Left ventricle myocardium superior (tissue), 1 donor: ENCODE data around the gene TREML4. TPM values are rescaled to one million over a fixed set of nuclear protein-coding genes. Genes with fewer than 3 reads are reported as not detected.
A peak's percentile ranks its signal among the peaks of the same experiment; 100 is the strongest.

Experiments used
- ATAC-seq: fragments of 200-7000 bp; cut with Tn5 transposase; one replicate; pipeline ENCODE4 v1.9.1; 2020; ENCODE audit warnings: mild to moderate bottlenecking, moderate library complexity
- DNase-seq: peaks from one replicate; pipeline ENCODE4 v3.0.0-alpha.2; 2020
- intact Hi-C: fragments of 100-400 bp; cut with micrococcal nuclease; formaldehyde crosslinking; loops from one replicate; pipeline ENCODE4 v1.11.0; 2022
- total RNA-seq: library from RNA; stranded (reverse); fragmentation: NEBNext Ultra II Directional; extraction: Animal tissue kit (Norgen Biotek cat#: 25700); gene quantifications from one replicate; pipeline ENCODE4 v1.2.1, GENCODE V29; 2021
- donor health status: DM: no; HTN: yes; CAD: no; lungs with severe emphysema.

TREML4 gene
- total RNA-seq, 1 donor from 2014 or later: not detected

- intact Hi-C loops: no loop called here
- ATAC-seq: no peak
- no peak for DNase-seq
Measured at GRCh38 chr6:41275489-41275888, 47.3 kb downstream of the TREML4 start.

- no peak for DNase-seq
- peak; percentile 27 for ATAC-seq
- intact Hi-C loops: no loop called here
Measured at GRCh38 chr6:41277605-41278004, 49.5 kb downstream of the TREML4 start.

DNA sequence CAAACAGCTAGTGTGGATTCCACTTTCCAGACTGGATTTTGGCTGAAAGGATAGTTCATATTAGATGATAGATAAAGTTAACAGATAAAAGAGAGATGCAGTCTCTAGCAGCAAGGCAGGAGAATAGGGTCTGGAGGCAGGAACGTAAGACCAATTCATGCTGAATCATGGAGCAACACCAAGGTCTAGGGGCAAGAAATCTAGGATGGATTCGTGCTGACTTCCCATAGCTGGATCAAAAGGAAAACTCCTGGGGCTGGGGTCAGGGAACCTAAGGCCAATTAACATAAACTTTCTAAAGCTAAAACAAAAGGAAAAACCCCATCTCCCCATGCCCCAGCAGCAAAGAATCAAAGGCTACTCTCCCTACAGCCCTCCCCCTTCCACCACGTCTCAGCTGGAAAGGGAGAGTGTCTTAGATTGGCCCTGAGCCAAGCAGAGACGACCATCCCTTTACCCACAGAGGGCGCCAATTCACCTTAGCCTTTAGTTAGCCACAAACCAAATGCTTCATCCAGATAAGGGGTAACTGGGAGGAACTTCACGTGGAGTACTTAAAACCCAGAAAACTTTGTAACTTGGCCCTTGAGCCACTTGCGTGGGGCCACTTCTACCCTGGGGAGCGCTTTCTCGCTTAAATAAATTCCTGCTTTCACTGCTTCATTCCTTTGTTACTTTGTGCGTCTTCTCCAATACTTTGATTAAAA is 50.7 kb downstream of the TREML4 start:
- peak; percentile 78 for ATAC-seq
- DNase-seq: peak; percentile 49
- intact Hi-C loops: no loop called here

GRCh38 chr6:41280381-41281057 is 52.4 kb downstream of the TREML4 start:
- DNase-seq (no peak), ATAC-seq (peak; percentile 52)
- intact Hi-C loops: no loop called here

GRCh38 chr6:41283600-41283999 is 55.5 kb downstream of the TREML4 start:
- DNase-seq: no peak
- intact Hi-C loops: no loop called here

GRCh38 chr6:41284726-41285125 is 56.6 kb downstream of the TREML4 start:
- DNase-seq (no peak), ATAC-seq (no peak)
- intact Hi-C loops: no loop called here

More at GRCh38 chr6:41283600-41283999, 55.5 kb downstream of the TREML4 start:
- no peak for ATAC-seq

DNA sequence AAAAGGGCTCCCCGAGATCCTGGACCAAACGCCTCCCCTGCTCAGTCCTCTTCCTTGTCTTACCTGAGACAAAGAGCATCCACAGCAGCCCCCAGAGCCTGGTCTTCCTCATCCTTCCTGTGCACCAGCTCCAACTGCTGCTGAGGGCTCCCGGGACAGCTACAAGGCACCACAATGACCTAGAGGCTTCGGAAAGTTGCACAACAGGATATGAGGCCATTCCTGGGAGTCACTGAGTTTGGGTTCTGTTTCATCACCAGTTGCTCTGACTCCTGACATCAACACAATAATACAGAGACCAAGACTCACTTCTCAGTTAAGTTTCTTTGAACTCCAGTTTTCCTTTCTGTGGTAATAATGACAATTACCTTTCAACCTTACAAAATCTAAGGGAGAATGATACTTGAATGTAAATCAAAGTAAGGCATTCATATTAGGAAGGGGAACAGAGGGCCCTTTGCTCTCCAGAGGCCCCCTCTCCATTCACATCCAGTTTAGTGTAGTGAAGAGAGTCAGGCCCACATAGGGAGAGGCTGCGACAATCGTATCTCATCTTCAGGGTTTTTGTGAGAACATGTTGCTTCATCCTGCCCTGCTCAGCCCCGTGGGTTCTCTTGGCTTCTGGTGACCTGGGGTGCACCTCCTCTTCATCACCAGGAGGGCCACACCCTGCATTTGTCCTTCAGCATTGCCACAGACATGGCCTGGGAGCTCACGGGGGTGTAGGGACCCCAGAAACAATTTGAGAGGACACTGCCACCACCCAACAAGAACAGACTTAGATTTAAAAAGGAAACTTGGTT is 58.6 kb downstream of the TREML4 start, which contains the start of gene TREM1:
TSS of gene TREM1 (minus strand) at position 139 of the 803 bp plus-strand sequence. CDS start at position 112, 27 bp downstream.
- DNase-seq (peak; percentile 53), ATAC-seq (peak; percentile 80)
- intact Hi-C loops: no loop called here

DNA sequence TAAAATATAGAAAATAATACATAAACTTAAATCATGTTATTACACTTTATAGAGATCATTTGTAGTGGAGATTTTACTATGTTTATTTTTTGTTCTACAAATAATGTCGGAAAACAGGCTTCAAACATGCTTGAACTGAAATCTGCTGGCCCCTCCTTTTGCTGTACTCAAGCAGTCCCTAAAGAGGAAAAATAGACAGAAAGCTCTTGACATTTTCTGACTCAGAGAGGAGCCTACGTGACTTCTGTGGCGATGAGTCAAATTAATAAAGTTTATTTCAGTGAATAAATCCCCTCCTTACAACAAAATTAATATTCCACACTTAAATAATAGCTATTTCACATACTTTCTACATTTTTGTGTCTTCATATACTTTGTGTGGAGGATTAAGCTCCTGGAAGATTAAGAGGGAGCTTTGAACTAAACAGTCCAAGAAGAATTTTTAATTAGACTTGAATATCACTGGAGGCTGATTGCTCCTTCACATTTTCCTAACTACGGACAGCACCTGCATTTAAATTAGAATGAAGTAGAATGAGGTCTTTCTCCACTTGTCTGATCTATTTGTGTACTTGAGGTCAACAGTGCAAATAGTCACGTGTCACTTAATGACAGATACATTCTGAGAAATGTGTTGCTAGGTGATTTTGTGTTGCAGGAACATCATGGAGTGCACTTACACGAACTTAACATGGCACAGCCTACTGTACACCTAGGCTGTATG is 60.0 kb downstream of the TREML4 start:
- peak; percentile 85 for ATAC-seq
- intact Hi-C loops: no loop called here
- no peak for DNase-seq

Other genes starting within 250 kb of the TREML4 start
- 0.20 TPM for gene UNC5CL, start 189.1 kb upstream of the TREML4 start, total RNA-seq
- gene TSPO2, start 185.9 kb upstream of the TREML4 start, total RNA-seq: not detected
- gene APOBEC2, start 175.1 kb upstream of the TREML4 start, total RNA-seq: 237 TPM
- 22.2 TPM for gene OARD1, start 156.0 kb upstream of the TREML4 start, total RNA-seq
- 12.1 TPM for gene NFYA, start 155.4 kb upstream of the TREML4 start, total RNA-seq
- gene TREML1, start 74.0 kb upstream of the TREML4 start, total RNA-seq: not detected
- 0.59 TPM for gene TREM2, start 65.2 kb upstream of the TREML4 start, total RNA-seq
- gene TREML2, start 27.2 kb upstream of the TREML4 start, total RNA-seq: not detected
- 0.92 TPM for gene TREM1, start 58.3 kb downstream of the TREML4 start, total RNA-seq
- not detected for gene NCR2, start 107.3 kb downstream of the TREML4 start, total RNA-seq